AG09319 (cell line): ENCODE results near the gene MICA.
"Not testable (repeated sequence)": the region's sequence is repeated elsewhere in the genome, so short reads cannot be mapped to it uniquely, and the experiment has no call there.

Experiments used
- DNase-seq: peaks from one replicate; pipeline ENCODE4 v3.0.0-alpha.2; 2010; ENCODE audit warnings: low read depth; ENCODE audit errors: extremely low read depth
- TF ChIP-seq, protein P1 (sequence below): IDR thresholded peaks from 2 replicates; pipeline ENCODE4 v1.5.1; 2011; ENCODE audit warnings: low read depth, mild to moderate bottlenecking, inconsistent platforms, low read length, moderate library complexity

The MICA gene

DNA sequence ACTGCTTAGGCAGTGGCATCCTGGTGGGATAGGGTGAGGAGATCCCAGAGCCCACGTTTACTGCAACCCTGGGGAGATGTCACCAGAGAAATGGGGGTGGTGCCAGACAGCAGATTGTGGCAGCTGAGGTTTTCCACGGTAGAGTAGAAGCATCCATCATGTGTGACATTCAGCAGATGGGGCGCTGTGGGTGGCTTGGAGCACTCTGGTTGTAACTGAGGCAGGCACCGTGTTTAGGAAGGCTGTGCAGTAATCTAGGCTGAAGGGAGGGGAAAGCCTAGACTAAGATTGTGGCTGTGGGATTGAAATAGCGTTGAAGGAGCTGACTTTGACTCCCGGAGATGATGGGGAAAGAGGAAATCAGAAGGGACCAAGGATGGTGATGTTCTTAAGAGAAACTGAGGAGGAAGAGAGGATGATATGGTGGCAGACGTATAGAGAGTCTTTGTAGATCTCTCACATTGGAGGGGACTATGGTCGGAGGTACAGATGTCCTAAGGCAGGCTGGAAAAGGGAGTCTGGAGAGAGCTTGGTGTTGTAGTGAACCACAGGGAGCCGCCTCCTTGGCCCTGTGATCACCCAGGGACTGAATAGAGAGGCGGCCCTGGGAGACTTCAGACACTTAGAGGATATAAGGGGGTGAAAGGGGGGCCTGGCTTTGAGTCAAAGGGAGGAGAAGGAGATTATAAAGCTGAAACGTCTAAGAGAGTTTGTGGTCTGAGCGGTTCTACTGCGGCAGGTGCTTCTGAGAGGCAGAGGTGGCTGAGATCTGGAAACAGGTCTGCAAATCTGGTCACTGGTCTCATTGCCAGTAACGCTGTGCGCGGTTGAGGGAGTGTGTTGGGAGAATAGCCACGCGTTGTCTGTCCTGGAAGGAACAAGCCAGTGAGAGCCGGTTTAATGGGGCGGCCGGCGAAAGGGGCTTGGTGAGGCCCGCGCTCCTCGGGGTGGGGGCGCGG lies 792 bp upstream of the MICA start:
- DNase-seq: no peak
- TF ChIP-seq, protein P1, sequence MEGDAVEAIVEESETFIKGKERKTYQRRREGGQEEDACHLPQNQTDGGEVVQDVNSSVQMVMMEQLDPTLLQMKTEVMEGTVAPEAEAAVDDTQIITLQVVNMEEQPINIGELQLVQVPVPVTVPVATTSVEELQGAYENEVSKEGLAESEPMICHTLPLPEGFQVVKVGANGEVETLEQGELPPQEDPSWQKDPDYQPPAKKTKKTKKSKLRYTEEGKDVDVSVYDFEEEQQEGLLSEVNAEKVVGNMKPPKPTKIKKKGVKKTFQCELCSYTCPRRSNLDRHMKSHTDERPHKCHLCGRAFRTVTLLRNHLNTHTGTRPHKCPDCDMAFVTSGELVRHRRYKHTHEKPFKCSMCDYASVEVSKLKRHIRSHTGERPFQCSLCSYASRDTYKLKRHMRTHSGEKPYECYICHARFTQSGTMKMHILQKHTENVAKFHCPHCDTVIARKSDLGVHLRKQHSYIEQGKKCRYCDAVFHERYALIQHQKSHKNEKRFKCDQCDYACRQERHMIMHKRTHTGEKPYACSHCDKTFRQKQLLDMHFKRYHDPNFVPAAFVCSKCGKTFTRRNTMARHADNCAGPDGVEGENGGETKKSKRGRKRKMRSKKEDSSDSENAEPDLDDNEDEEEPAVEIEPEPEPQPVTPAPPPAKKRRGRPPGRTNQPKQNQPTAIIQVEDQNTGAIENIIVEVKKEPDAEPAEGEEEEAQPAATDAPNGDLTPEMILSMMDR: no peak

DNA sequence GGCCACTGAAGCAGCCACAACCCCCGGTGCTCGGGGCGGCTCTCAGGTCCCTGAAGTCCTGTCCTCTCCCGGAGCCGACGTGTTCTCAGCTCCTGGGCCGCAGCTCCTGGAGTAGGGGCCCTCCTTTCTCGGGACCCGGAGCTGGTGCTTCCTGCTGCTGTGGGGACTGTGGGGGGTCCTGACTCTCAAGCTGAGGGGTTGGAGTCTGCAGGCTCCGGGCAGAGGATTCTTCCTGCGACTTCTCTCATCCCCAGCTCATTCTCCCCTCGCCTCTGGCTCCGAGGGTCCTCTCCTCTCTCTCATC lies 618 bp downstream of the MICA start:
- DNase-seq: not testable (repeated sequence)

DNA sequence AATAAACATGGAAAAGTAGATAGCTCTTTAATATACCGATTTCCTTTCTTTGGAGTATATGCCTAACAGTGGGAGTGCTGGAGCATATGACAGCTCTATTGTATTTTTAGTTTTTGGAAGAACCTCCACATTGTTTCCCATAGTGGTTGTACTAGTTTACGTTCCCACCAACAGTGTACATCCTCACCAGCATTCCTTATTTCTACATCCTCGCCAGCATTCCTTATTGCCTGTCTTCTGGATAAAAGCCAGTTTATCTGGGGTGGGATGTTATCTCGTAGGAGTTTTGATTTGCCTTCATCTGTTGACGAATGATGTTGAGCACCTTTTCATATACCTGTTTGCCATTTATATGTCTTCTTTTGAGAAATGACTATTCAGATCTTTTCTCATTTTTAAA lies 2.6 kb downstream of the MICA start:
- TF ChIP-seq, protein P1: no peak
- DNase-seq: no peak

DNA sequence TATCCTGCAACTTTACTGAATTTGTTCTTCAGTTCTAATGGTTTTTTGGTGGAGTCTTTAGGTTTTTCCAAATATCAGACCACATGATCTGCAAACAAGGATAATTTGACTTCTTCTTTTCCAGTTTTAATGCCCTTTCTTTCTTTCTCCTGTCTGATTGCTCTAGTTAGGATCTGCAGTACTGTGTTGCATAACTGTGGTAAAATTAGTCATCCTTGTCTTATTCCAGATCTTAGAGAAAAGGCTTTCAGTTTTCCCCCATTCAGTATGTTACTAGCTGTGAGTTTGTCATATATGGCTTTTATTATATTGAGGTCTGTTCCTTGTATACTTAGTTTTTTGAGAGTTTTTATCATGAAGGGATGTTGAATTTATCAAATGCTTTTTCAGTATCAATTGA lies 4.3 kb downstream of the MICA start:
- peak; percentile 10 for DNase-seq

DNA sequence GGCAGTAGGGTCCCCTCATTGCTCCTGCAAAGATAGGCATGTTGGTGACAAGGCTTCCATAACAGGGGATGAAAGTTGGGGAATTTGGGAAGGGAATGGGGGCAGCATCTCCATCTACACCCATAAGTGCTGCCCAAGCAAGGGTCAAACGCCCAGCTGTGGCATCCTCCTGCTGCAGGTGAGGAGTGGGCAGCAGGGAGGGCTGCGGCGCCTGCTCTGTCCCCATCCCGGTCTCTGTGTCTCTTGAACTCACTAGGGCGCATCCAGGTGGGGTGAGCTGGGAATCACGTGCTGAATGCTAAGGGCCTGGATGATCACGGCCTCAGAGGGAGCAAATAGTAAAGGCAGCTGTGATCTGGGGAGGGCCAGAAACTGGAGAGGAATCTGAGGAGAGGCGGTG lies 9.1 kb downstream of the MICA start:
- TF ChIP-seq, protein P1: no peak
- DNase-seq: no peak

More for the DNA sequence above, 4.3 kb downstream of the MICA start:
- TF ChIP-seq, protein P1: no peak

DNA sequence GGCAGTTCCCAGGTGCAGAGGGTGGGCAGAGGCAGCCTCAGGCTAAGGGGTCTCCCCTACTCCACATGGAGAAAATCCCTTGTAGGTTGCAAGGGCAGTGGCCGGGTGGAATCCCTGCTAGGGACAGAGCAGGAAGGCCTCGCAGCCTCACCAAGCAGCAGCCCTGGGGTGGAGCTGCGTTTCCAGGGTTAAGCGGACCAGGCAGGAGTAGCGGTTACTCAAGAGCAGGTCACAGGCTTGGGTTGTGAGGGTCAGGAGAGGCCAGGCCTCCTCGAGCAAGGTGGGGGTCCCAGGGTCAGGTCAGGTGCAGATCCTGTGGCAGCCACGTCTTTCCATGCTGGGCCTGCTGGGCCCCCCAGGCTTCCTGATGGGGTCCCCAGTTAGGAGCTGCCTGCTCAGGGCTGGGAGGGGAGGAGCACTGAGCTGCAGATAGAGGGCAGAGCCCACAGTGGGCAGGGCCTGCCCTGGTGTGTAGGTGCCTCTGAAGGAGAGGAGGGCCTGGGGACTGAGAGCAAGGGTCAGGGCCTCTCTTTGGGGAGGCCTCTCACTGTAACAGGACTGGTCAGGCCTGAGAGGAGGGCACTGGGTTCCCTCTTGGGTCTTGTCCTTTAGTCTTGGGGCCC lies 10.9 kb downstream of the MICA start:
- DNase-seq: not testable (repeated sequence)

DNA sequence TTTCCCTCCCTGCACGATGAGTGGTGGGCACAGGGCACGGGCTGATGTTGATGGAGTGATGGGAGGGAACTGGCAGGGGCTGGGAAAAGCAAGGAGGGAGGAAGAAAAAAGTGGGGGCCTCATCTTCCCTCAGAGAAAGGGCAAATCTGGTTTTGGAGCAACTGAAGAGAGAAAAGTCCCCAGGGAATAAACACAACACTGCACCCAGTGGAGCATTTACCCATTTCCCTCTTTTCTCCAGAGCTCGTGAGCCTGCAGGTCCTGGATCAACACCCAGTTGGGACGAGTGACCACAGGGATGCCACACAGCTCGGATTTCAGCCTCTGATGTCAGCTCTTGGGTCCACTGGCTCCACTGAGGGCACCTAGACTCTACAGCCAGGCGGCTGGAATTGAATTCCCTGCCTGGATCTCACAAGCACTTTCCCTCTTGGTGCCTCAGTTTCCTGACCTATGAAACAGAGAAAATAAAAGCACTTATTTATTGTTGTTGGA lies 11.4 kb downstream of the MICA start:
- no peak for DNase-seq
- TF ChIP-seq, protein P1: no peak

DNA sequence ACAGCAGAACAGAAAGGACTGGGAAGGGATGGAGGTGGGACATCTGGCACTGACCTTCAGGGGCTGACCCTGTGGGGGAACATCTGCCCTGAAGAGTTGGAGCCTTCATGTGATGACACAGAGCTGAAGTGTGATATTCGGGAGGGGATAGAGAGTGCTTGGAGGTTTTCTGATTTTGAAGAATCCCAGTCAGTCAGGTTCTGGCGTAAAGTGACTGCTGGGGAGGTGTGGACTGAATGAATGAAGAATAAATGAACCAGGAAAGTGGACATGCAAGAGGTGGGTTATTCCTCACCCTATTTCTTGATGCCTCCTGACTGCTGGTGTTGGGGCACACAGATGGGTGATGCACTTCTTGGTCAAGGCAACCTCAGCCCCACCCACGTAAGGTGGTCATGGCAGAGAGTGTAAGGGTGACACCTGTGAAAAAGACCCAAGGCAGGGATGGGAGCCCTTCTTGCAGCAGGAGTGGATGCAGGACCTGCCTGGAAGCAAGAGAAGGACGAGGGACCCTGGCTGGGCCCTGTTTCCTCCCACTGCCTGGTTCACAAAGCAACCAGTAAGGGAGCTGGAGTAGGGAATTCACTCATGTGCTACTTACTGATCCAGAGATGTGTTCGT lies 13.1 kb downstream of the MICA start:
- no peak for DNase-seq
- TF ChIP-seq, protein P1: no peak
